ENCODE measurements around the gene KLF7. TPM values are rescaled to one million over a fixed set of nuclear protein-coding genes. Genes with fewer than 3 reads are reported as not detected.

KLF7 gene
- total RNA-seq, 2 experiments from 2014 or later, result 90.1 to 96.9 TPM

GRCh38 chr2:207157731-207158130, 8.0 kb downstream of the KLF7 start:
- Mint-ChIP-seq H3K27me3 (no peaks in the 10 kb centered on the region), H3K36me3 (ENCODE audit: low read depth) (no peaks in the 10 kb centered on the region), H3K4me3 (peak overlapping the region; percentile 34), H3K4me1 (ENCODE audit: low read depth) (peaks cover 97% of the 10 kb centered on the region), H3K9me3 (no peaks in the 10 kb centered on the region), H3K27ac (peak overlapping the region; percentile 77)
- Histone ChIP-seq H3K9me3 (ENCODE audit: control insufficient read depth in 1 of 2, insufficient read depth in 1 of 2, low read length in 2 of 2) (no peaks in the 10 kb centered on the region), H3K36me3 (ENCODE audit: insufficient read depth, low read length) (no peaks in the 10 kb centered on the region), H3K4me3 (ENCODE audit: low read length) (no peak overlapping the region), H3K27ac (ENCODE audit: low read depth in 1 of 2, low read length in 2 of 2) (no peak overlapping the region), H3K27me3 (ENCODE audit: control insufficient read depth in 1 of 2, insufficient read depth in 2 of 2, low read length in 2 of 2) (no peaks in the 10 kb centered on the region), H3K4me1 (ENCODE audit: insufficient read depth, low read length) (peaks cover 31% of the 10 kb centered on the region)
- ATAC-seq (ENCODE audit: poor library complexity) (no peak), DNase-seq (no peak)
- ChIA-PET POLR2A (interaction anchor here (1.0 to 6.1 kb wide), 5 partner anchors 9 to 372 kb away, joined by 3 to 117 read pairs (median 10); partner anchors contain the start of genes CREB1 and KLF7), CTCF (no interaction called here)
- TF ChIP-seq CTCF (IDR thresholded peaks at IDR 0.05), result no peak
- intact Hi-C loops (cut with DNase I, micrococcal nuclease), result no loop called here

- ChIA-PET POLR2A (interaction anchor here (1.0 to 6.1 kb wide), 5 partner anchors 9 to 373 kb away, joined by 3 to 117 read pairs (median 10); partner anchors contain the start of genes CREB1 and KLF7), CTCF (interaction anchor here (0.7 to 2.4 kb wide), 2 partner anchors 14 to 176 kb away, joined by 3 to 11 read pairs; no protein-coding TSS in a partner anchor)
- H3K27ac Mint-ChIP-seq, result peak overlapping the region; percentile 77
- H3K27me3 Mint-ChIP-seq, result no peaks in the 10 kb centered on the region
- peak overlapping the region; percentile 34 for H3K4me3 Mint-ChIP-seq
- Histone ChIP-seq H3K9me3 (ENCODE audit: control insufficient read depth in 1 of 2, insufficient read depth in 1 of 2, low read length in 2 of 2) (no peaks in the 10 kb centered on the region), H3K36me3 (ENCODE audit: insufficient read depth, low read length) (no peaks in the 10 kb centered on the region), H3K27ac (ENCODE audit: low read depth in 1 of 2, low read length in 2 of 2) (no peak overlapping the region), H3K4me1 (ENCODE audit: insufficient read depth, low read length) (peaks cover 31% of the 10 kb centered on the region), H3K4me3 (ENCODE audit: low read length) (no peak overlapping the region), H3K27me3 (ENCODE audit: control insufficient read depth in 1 of 2, insufficient read depth in 2 of 2, low read length in 2 of 2) (no peaks in the 10 kb centered on the region)
- H3K9me3 Mint-ChIP-seq, result no peaks in the 10 kb centered on the region
- intact Hi-C loops (cut with DNase I, micrococcal nuclease), result no loop called here
- TF ChIP-seq CTCF (IDR thresholded peaks at IDR 0.05), result no peak
- ATAC-seq (ENCODE audit: poor library complexity), result no peak
- no peak for DNase-seq
- H3K36me3 Mint-ChIP-seq (ENCODE audit: low read depth), result no peaks in the 10 kb centered on the region
- peaks cover 97% of the 10 kb centered on the region for H3K4me1 Mint-ChIP-seq (ENCODE audit: low read depth)
These were observed 8.6 kb downstream of the KLF7 start for GRCh38 chr2:207157162-207157481.

GRCh38 chr2:207156451-207157161, 9.1 kb downstream of the KLF7 start:
- Mint-ChIP-seq H3K36me3 (ENCODE audit: low read depth) (no peaks in the 10 kb centered on the region), H3K4me1 (ENCODE audit: low read depth) (peaks cover 97% of the 10 kb centered on the region), H3K27ac (peak overlapping the region; percentile 77), H3K9me3 (no peaks in the 10 kb centered on the region), H3K4me3 (peak overlapping the region; percentile 74), H3K27me3 (no peaks in the 10 kb centered on the region)
- H3K4me3 ChIP-seq (ENCODE audit: low read length), result no peak overlapping the region
- TF ChIP-seq CTCF (IDR thresholded peaks at IDR 0.05), result no peak
- H3K27me3 ChIP-seq (ENCODE audit: control insufficient read depth in 1 of 2, insufficient read depth in 2 of 2, low read length in 2 of 2), result no peaks in the 10 kb centered on the region
- no peak overlapping the region for H3K27ac ChIP-seq (ENCODE audit: low read depth in 1 of 2, low read length in 2 of 2)
- ChIA-PET CTCF (interaction anchor here (0.7 to 2.4 kb wide), 2 partner anchors 13 to 176 kb away, joined by 3 to 11 read pairs; no protein-coding TSS in a partner anchor), POLR2A (interaction anchor here (1.0 to 6.1 kb wide), 8 partner anchors 9 to 373 kb away, joined by 3 to 117 read pairs (median 6); partner anchors contain the start of genes CREB1 and KLF7)
- H3K9me3 ChIP-seq (ENCODE audit: control insufficient read depth in 1 of 2, insufficient read depth in 1 of 2, low read length in 2 of 2), result no peaks in the 10 kb centered on the region
- intact Hi-C loops (cut with DNase I, micrococcal nuclease), result loop anchor here in 1 of 2 experiments (1.0 kb wide), 1 partner anchor 13 kb away; no protein-coding TSS in a partner anchor
- no peaks in the 10 kb centered on the region for H3K36me3 ChIP-seq (ENCODE audit: insufficient read depth, low read length)
- DNase-seq, result no peak
- peaks cover 28% of the 10 kb centered on the region for H3K4me1 ChIP-seq (ENCODE audit: insufficient read depth, low read length)
- peak; percentile 21 for ATAC-seq (ENCODE audit: poor library complexity)
